Peyer's patch (tissue), 4 donors: ENCODE data around the gene LSP1.

ENCODE experiments used
- POLR2A ChIP-seq, 2 donors: fragments of 450-650 bp; IDR thresholded peaks; one replicate each; pipeline ENCODE4 v1.5.1; 2017; ENCODE audit warnings: antibody characterized with exemption in 2 of 2, mild to moderate bottlenecking in 2 of 2, moderate library complexity in 2 of 2
- TF ChIP-seq, protein P1 (sequence below), 6 experiments: fragments of 450-650 bp in 4 of 6; fragments of 200-600 bp in 2 of 6; sonication (generic) in 1 of 6; IDR thresholded peaks; one replicate each; pipeline ENCODE4 v1.5.1; 2017 to 2019; ENCODE audit warnings: antibody characterized with exemption in 6 of 6, mild to moderate bottlenecking in 3 of 6, moderate library complexity in 1 of 6

DNA sequence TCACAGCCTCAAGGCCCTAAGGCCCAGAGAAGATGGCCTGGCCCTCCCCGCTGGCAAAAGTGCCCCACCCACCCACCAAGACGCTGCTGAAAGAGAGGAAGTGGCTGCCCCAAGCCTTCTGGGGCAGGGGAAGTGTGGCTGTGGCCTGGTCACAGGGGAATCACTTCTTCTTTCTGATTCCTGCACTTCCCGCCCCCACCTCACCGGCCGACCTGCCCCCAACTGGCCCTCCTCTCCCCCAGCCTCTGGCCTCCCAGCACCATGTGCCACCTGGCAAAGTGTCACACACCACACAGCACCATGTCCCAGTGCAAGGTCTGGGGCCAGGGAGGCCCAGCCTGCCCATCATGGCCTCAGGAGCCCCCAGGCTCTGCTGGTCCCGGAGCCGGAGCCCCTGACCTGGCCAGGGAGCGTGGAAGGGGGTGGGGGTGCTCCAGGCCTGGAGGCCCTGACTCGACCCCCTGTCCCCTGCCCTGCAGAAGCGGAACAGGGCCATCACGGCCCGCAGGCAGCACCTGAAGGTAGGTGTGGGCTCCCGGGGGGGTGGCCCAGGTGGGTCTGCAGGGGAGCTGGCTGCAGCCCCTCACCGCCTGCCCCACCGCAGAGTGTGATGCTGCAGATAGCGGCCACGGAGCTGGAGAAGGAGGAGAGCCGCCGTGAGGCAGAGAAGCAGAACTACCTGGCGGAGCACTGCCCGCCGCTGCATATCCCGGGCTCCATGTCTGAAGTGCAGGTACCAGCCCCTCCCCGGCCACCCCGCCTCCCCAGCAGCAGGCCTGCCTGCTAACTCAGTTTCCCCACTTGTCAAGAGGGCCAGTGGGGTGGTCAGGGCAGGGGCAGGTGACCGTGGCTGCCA, 12.7 kb upstream of the LSP1 start:
- TF ChIP-seq, protein P1, sequence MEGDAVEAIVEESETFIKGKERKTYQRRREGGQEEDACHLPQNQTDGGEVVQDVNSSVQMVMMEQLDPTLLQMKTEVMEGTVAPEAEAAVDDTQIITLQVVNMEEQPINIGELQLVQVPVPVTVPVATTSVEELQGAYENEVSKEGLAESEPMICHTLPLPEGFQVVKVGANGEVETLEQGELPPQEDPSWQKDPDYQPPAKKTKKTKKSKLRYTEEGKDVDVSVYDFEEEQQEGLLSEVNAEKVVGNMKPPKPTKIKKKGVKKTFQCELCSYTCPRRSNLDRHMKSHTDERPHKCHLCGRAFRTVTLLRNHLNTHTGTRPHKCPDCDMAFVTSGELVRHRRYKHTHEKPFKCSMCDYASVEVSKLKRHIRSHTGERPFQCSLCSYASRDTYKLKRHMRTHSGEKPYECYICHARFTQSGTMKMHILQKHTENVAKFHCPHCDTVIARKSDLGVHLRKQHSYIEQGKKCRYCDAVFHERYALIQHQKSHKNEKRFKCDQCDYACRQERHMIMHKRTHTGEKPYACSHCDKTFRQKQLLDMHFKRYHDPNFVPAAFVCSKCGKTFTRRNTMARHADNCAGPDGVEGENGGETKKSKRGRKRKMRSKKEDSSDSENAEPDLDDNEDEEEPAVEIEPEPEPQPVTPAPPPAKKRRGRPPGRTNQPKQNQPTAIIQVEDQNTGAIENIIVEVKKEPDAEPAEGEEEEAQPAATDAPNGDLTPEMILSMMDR (IDR thresholded peaks at IDR 0.05), result no peak
- TF ChIP-seq POLR2A (IDR thresholded peaks at IDR 0.05), result no peak
